HepG2 (cell line): ENCODE data around the gene CLTA. TPM values are rescaled to one million over a fixed set of nuclear protein-coding genes. Genes with fewer than 3 reads are reported as not detected.

Experiments
- ARHGAP35 ChIP-seq: sonication (generic); formaldehyde crosslinking; IDR thresholded peaks from 2 replicates; pipeline ENCODE4 v1.9.0; 2022; ENCODE audit warnings: mild to moderate bottlenecking, inconsistent platforms, moderate library complexity, missing genetic modification reagents, borderline replicate concordance
- ATF7-NPFF ChIP-seq: sonication (generic); formaldehyde crosslinking; IDR thresholded peaks from 2 replicates; pipeline ENCODE4 v1.8.1; 2023; ENCODE audit warnings: mild to moderate bottlenecking, low read depth, missing genetic modification reagents, moderate library complexity
- ETV5 ChIP-seq: IDR thresholded peaks from 2 replicates; pipeline ENCODE4 v1.6.1; 2018; ENCODE audit warnings: missing biosample characterization, missing genetic modification reagents, inconsistent platforms, borderline replicate concordance
- FOXM1 ChIP-seq: sonication (generic); formaldehyde crosslinking; IDR thresholded peaks from 2 replicates; pipeline ENCODE4 v1.5.0; 2020; ENCODE audit warnings: missing genetic modification reagents
- GATAD2A ChIP-seq: IDR thresholded peaks from 2 replicates; pipeline ENCODE4 v1.6.1; 2016
- GLMP ChIP-seq: sonication (generic); formaldehyde crosslinking; IDR thresholded peaks from 2 replicates; pipeline ENCODE4 v1.9.0; 2021; ENCODE audit warnings: missing genetic modification reagents, mild to moderate bottlenecking, borderline replicate concordance
- ISX ChIP-seq: sonication (generic); formaldehyde crosslinking; conservative IDR thresholded peaks from 2 replicates; pipeline ENCODE4 v1.5.0; 2020; ENCODE audit warnings: missing genetic modification reagents
- KDM5A ChIP-seq: fragments of 200-600 bp; sonication (generic); IDR thresholded peaks from 2 replicates; pipeline ENCODE4 v1.7.0; 2018; ENCODE audit warnings: antibody characterized with exemption, mild to moderate bottlenecking, low read length, borderline replicate concordance
- MTA1 ChIP-seq: sonication (generic); formaldehyde crosslinking; IDR thresholded peaks from 2 replicates; pipeline ENCODE4 v1.4.0; 2020; ENCODE audit warnings: missing genetic modification reagents, mild to moderate bottlenecking, borderline replicate concordance
- PAF1 ChIP-seq: IDR thresholded peaks from 2 replicates; pipeline ENCODE4 v1.6.1; 2016; ENCODE audit warnings: missing genetic modification reagents, missing compliant biosample characterization
- PCBP1 ChIP-seq: fragments of 200-400 bp; formaldehyde crosslinking; IDR thresholded peaks from 2 replicates; pipeline ENCODE4 v1.6.1; 2017; ENCODE audit warnings: mild to moderate bottlenecking, low read depth, low read length, borderline replicate concordance
- PHF20 ChIP-seq: sonication (generic); formaldehyde crosslinking; IDR thresholded peaks from 2 replicates; pipeline ENCODE4 v1.5.0; 2020; ENCODE audit warnings: mild to moderate bottlenecking, missing genetic modification reagents
- SRSF1 ChIP-seq: fragments of 200-400 bp; formaldehyde crosslinking; optimal IDR thresholded peaks from 2 replicates; pipeline ENCODE3; 2017; ENCODE audit warnings: mild to moderate bottlenecking, low read depth, low read length, moderate library complexity
- TBL1XR1 ChIP-seq: fragments of 150-350 bp; IDR thresholded peaks from 2 replicates; pipeline ENCODE4 v1.6.1; 2014; ENCODE audit warnings: borderline replicate concordance, low read length; ENCODE audit not compliant: partially characterized antibody
- THRA ChIP-seq: sonication (generic); formaldehyde crosslinking; IDR thresholded peaks from 2 replicates; pipeline ENCODE4 v1.4.0; 2020; ENCODE audit warnings: missing genetic modification reagents, borderline replicate concordance
- ZFY ChIP-seq: sonication (generic); formaldehyde crosslinking; IDR thresholded peaks from 2 replicates; pipeline ENCODE4 v1.4.0; 2020; ENCODE audit warnings: missing genetic modification reagents
- ZMAT3 ChIP-seq: sonication (generic); formaldehyde crosslinking; conservative IDR thresholded peaks from 2 replicates; pipeline ENCODE4 v1.7.0; 2021; ENCODE audit warnings: missing genetic modification reagents
- ZNF17 ChIP-seq: sonication (generic); formaldehyde crosslinking; IDR thresholded peaks from 2 replicates; pipeline ENCODE4 v1.5.0; 2020; ENCODE audit warnings: mild to moderate bottlenecking, missing genetic modification reagents
- ZNF33B ChIP-seq: sonication (generic); formaldehyde crosslinking; IDR thresholded peaks from 2 replicates; pipeline ENCODE4 v1.5.1; 2020; ENCODE audit warnings: mild to moderate bottlenecking, missing genetic modification reagents
- ZNF350 ChIP-seq: sonication (generic); formaldehyde crosslinking; IDR thresholded peaks from 2 replicates; pipeline ENCODE4 v1.4.0; 2020; ENCODE audit warnings: mild to moderate bottlenecking, low read depth, missing genetic modification reagents, borderline replicate concordance
- ZNF367 ChIP-seq: sonication (generic); formaldehyde crosslinking; IDR thresholded peaks from 2 replicates; pipeline ENCODE4 v1.4.0; 2020; ENCODE audit warnings: missing genetic modification reagents, borderline replicate concordance
- ZNF382 ChIP-seq: sonication (generic); formaldehyde crosslinking; IDR thresholded peaks from 2 replicates; pipeline ENCODE4 v1.5.0; 2020; ENCODE audit warnings: missing genetic modification reagents, mild to moderate bottlenecking, borderline replicate concordance
- ZNF552 ChIP-seq: sonication (generic); formaldehyde crosslinking; IDR thresholded peaks from 2 replicates; pipeline ENCODE4 v1.9.0; 2022; ENCODE audit warnings: missing genetic modification reagents, mild to moderate bottlenecking, borderline replicate concordance
- ZNF563 ChIP-seq: sonication (generic); formaldehyde crosslinking; IDR thresholded peaks from 2 replicates; pipeline ENCODE4 v1.8.0; 2022; ENCODE audit warnings: mild to moderate bottlenecking, moderate library complexity, missing genetic modification reagents
- ZNF572 ChIP-seq: sonication (generic); formaldehyde crosslinking; IDR thresholded peaks from 2 replicates; pipeline ENCODE4 v1.5.1; 2020; ENCODE audit warnings: mild to moderate bottlenecking, missing genetic modification reagents
- ZNF784 ChIP-seq: sonication (generic); formaldehyde crosslinking; IDR thresholded peaks from 2 replicates; pipeline ENCODE4 v1.5.1; 2020; ENCODE audit warnings: missing genetic modification reagents, mild to moderate bottlenecking, borderline replicate concordance
- ZNF790 ChIP-seq: sonication (generic); formaldehyde crosslinking; IDR thresholded peaks from 2 replicates; pipeline ENCODE4 v1.8.0; 2022; ENCODE audit warnings: missing genetic modification reagents, mild to moderate bottlenecking, borderline replicate concordance
- polyA plus RNA-seq, 8 experiments: library from polyadenylated mRNA; depleted of rRNA in 3 of 8; stranded (reverse) in 7 of 8; unstranded in 1 of 8; fragments of >200 nt; fragmentation: Illumina TruSeq in 4 of 8; extraction: Trizol in 4 of 8; gene quantifications; 2 replicates each; pipeline versions ENCODE4 v1.2.1 to v1.2.3, GENCODE V29; 2011 to 2016; ENCODE audit warnings: low read depth in 4 of 8, missing spikeins in 1 of 8, mixed read lengths in 1 of 8; ENCODE audit not compliant: insufficient read depth in 1 of 8
- total RNA-seq, 5 experiments: library from RNA; depleted of rRNA; stranded (reverse); fragments of >200 nt; fragmentation: Illumina TruSeq; extraction: Trizol; gene quantifications; 2 replicates each; pipeline ENCODE4 v1.2.3, GENCODE V29; 2016; ENCODE audit warnings: low read depth in 1 of 5

The CLTA gene
- total and polyA plus RNA-seq, 2 of the 13 experiments (the other 11 are each of a cell fraction or from before 2014, with no cell fraction given), result 143 to 222 TPM

GRCh38 chr9:36190388-36191289 lies at the start of gene CLTA (continued):
- TF ChIP-seq GLMP (CRISPR knock-in tag) (no peak), TBL1XR1 (no peak), KDM5A (peak; percentile 77), ZNF552 (0 out of 2 replicates have a peak, but pooled peaks have one; percentile 82), ISX (CRISPR knock-in tag) (peak; percentile 67; the same call in 1 of the 2 replicates), THRA (CRISPR knock-in tag) (peak; percentile 14; the same call in 1 of the 2 replicates), PAF1 (CRISPR knock-in tag) (no peak), GATAD2A (CRISPR knock-in tag) (peak; percentile 61), ZNF350 (CRISPR knock-in tag) (peak; percentile 61; the same call in 1 of the 2 replicates), SRSF1 (peak; percentile 48), MTA1 (CRISPR knock-in tag) (no peak; the same call in 1 of the 2 replicates), ZNF33B (peak; percentile 86; the same call in 1 of the 2 replicates), ZFY (CRISPR knock-in tag) (peak; percentile 96), ZNF367 (CRISPR knock-in tag) (peak; percentile 86; the same call in 1 of the 2 replicates), ETV5 (CRISPR knock-in tag) (peak; percentile 83), ZNF17 (CRISPR knock-in tag) (no peak), ZNF382 (no peak), PHF20 (peak; percentile 89), ZNF790 (CRISPR knock-in tag) (no peak; the same call in 1 of the 2 replicates), ZNF784 (CRISPR knock-in tag) (0 out of 2 replicates have a peak, but pooled peaks have one; percentile 55), ATF7-NPFF (CRISPR knock-in tag) (peak; percentile 71; the same call in 1 of the 2 replicates), ZNF572 (CRISPR knock-in tag) (no peak), ARHGAP35 (CRISPR knock-in tag) (no peak; the same call in 1 of the 2 replicates), ZMAT3 (CRISPR knock-in tag) (no peak), PCBP1 (0 out of 2 replicates have a peak, but pooled peaks have one; percentile 30), ZNF563 (CRISPR knock-in tag) (peak; percentile 73; the same call in 1 of the 2 replicates), FOXM1 (CRISPR knock-in tag) (no peak)
